ENCODE data around the gene PSMD1.
"Not testable (repeated sequence)": the region's sequence is repeated elsewhere in the genome, so short reads cannot be mapped to it uniquely, and the experiment has no call there.

Gene PSMD1

DNA sequence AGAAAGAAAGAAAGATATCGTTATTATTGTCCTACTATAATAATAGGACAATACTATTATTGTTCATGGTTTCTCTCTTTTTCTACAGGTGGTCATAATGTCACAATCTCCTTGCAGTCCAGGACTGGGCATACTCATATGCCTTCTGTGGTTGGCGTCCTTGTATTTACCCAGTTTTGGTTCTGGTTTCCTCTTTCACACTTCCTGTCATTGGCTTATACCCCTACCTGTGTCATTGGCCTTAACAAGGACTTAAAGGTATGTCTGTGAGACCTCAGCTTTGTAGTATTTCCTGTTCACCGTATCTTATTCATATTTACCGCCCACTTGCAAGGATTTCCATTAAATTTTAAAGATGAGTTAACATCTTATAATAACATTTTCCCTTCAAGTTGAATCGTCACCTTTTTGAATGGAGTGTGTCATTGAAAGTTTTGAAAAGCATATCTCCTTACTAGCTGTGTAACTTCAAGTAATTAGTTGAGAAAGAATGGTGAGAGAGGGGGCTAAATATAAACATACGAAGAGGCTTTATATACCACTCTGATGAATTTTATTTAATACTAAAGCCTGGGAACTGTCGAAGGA is 104.7 kb downstream of the PSMD1 start:
- DNase-seq = no peak

- DNase-seq = no peak
Observed at GRCh38 chr2:231161877-231162329, 105.2 kb downstream of the PSMD1 start.

DNA sequence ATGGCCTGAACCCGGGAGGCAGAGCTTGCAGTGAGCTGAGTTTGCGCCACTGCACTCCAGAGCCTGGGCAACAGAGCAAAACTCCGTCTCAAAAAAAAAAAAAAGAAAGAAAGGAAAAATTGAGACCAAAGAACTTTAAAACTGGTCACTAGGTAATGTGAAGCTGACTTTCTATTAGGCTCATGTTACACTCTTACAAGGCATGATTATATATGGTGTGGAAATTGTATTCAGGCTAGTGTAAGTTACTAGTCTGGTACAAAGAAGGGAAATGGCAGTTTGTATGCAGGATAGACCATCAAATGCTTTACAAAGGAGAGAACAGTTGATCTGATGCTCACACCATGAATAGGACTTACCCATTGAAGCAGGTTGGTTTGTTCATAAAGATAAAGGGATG is 106.3 kb downstream of the PSMD1 start:
- DNase-seq = no peak

DNA sequence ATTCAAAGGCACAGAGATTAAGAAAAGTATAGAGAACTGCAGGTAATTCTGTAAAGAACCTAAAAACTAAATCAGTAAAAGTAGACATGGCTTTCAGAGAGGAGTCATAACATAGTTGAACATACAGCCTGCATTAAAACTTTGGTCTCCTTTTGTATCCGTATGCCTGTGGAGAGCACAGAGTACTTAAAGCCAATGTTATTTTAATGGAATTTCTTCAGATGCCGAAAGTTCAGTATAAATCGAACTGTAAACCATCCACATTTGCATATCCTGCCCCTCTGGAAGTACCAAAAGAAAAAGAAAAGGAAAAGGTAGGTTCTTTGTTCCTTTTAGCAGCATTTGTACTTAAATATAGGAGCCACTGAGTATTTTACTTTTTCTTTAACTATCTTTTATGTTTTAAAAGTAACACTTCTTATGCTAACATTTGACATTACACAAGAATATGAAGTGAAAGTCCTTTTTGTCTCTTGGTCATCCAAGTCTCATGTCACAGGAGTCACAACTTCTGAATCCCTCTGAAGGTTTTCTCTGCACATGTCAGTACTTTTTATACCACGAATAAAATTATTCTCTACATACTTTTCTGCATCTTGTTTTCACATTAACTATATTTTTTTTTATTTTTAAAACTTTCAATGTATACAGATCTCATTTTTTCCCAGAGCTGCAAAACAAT is 106.9 kb downstream of the PSMD1 start:
- DNase-seq = no peak

- no peak for DNase-seq
Observed at GRCh38 chr2:231167745-231168459, 111.2 kb downstream of the PSMD1 start.

- DNase-seq = no peak
Observed at GRCh38 chr2:231168460-231169139, 111.9 kb downstream of the PSMD1 start.

- no peak for DNase-seq
Observed at GRCh38 chr2:231169488-231169887, 112.8 kb downstream of the PSMD1 start.

- DNase-seq = no peak
Observed at GRCh38 chr2:231170055-231170454, 113.4 kb downstream of the PSMD1 start.

DNA sequence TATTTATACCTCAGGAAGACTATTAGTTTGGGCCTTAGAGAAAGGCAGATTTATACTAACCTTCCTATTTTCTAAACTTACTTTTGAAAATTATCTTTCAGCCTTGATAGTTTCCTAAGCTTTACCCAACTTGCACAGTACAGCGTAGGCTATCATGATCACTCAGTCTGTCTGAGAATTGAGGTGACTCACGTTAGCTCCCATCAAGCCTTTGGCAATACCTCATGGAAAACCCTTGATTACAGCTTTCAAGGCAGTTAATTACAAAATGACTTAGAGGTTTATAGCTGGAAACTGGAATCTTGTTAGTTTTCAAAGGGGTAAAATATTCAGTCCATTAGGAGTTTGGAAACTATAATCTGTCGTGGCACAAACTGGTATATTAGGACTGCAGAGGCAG is 115.4 kb downstream of the PSMD1 start:
- DNase-seq = no peak

GRCh38 chr2:231174211-231174651 is 117.6 kb downstream of the PSMD1 start:
- DNase-seq = no peak

DNA sequence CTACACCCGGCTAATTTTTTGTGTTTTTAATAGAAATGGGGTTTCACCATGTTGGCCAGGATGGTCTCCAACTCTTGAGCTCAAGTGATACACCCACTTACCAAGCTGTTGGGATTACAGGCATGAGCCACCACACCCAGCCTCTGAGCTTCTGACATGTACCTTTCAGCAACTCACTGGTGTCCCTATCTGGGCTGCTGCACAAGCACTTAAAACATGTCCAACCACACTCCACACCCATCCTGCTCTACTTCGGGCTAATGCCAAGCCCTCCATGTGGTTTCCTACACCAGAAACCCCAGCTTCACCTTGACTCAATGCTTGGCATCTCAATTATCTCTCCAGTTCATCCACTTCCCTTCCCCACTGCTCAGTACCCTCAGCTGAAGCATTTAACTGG is 119.4 kb downstream of the PSMD1 start:
- no peak for DNase-seq

DNA sequence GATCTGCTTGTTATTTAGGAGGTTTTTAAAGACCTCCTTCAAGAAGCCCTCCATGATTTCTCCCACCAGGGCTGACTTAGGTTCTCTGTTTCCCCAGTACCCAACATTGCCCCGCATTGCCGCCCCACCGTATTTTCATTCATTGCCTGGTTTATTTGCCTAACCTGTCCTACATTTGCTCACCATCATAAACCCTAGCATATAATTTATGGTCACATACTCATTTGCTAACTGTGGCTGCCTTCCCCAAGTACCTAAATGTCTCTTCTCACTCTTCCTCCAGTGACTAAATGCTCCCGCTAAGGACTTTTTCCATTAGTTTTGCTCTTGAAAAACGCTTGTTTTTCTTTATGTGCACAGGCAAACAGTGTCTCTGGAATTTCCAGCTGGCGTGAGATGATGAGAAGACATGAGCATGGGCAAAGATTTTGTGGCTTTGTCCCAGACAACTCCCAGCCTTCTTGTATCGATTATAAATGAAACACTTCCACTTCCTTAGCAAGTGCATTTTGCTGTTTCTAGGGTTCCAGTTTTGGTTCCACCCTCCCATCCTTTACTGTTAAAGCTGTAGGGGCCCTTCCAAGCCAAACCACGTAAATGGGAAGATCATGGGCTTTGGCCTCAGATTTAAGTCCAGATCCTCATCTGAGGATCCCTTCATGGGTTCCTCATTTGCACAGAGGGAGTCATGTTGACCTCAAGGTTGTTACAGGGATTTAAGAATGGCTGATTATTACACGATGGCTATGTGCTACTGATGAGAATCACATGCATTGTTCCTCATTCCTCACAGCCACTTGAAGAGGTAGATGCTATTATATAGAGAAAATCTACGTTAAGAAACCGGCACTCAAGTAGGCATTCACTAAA is 120.7 kb downstream of the PSMD1 start:
- no peak for DNase-seq

- DNase-seq = not testable (repeated sequence)
Observed at GRCh38 chr2:231178805-231179204, 122.1 kb downstream of the PSMD1 start.

GRCh38 chr2:231181860-231182512 is 125.3 kb downstream of the PSMD1 start:
- DNase-seq = no peak

DNA sequence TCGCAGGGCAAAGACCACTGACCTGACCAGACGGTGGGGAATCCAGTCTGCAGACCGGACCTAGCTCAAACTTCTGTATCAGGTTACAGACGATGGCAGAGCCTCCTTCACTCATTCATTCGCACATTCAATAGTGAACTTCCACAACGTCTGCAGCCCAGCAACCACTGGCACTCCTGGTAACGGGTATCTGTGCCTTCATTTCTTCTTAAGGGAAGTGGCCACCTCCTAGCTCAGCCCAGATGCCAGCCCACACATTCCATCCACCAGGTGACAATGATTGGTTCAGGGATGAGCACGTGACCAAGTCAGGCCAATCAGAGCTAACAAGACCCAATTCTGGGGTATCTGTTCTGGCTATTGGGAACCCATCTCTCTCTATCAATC is 125.8 kb downstream of the PSMD1 start:
- no peak for DNase-seq

DNA sequence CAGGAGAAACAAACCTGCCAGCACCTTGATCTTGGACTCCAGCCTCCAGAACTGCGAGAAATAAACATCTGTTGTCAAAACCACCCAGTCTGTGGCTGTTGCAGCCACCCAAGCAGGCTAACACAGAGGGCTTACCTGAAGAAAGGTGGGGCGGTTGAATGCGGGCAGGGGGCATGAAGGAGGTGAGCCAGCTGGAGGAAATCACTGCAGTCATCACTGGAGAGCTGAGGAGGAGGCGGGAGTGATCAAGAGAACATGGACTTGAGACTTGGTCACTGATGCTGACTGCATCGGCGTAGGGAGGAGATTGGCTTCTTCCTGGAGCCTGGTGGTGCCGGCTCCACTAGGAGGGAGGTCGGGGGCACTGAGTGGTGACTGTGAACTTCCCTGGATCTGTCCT is 127.2 kb downstream of the PSMD1 start:
- DNase-seq = no peak

DNA sequence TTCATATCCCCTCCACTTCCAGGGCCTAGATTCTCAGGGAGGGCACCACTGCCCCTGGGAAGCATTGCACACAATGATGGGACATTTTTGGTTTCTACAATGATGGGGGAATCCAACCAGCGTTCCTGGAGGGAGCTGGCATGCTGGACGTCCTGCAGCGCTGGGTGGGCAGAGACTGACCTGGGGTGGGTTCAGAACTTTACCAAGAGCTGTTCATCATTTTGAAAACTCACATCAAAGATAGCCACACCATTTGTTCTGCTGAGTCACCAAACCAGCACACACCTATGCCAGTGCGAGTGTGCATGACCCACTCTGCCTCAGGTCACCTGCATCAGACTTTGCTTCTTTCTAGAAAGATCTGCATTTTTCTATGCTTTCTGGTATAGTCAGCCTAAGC is 127.7 kb downstream of the PSMD1 start:
- no peak for DNase-seq

DNA sequence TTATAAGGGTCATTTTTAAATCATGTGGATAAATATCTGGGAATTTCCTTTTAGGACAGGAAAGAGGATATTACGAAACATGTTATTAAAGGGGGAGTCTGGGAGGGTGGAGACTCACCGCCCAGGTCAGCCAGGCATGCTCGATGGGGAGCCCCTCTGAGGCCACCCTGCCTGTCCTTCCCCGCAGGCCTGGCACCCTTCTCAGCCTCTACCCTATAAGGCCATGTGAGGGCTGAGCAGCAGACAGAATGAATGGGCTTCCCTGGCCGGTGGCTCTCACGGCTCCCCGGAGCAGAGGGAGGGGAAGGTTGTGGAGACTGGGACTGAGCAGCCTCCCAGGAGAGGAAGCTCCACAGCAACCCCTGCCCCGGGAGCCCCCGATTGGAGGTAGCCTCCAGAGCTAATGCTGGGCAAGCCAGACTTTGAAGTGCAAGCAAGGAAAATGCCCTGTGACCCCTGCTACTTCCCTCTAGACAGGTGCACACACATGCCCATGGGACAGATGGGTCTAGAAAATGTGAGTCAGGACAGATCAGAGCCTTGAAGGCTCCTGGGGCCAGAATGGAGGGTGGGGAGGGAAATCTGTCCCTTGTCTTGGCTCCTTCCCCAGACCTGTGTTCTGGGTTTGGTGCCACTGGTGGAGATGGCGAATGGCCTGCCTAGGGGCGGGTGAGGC is 128.5 kb downstream of the PSMD1 start:
- DNase-seq = no peak

DNA sequence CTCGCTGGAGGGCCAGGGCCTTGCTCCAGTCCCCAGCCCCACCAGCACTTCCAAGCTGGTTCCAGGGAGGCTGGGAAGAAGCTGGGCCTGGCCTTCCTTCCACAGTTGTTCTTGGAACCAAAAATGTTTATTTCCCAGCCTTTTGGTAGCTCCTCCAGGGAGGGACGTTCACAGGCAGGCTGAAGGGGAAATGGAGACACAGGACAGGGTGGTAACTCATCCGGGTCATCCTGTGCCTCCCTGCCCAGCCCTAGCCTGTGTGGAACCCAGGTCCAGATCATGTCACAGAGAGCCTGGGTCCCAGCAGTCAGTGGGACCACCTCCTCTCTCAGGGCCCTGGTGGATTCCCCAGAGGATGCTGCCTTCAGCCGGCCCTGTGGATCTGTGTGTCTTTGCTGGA is 129.2 kb downstream of the PSMD1 start:
- no peak for DNase-seq

DNA sequence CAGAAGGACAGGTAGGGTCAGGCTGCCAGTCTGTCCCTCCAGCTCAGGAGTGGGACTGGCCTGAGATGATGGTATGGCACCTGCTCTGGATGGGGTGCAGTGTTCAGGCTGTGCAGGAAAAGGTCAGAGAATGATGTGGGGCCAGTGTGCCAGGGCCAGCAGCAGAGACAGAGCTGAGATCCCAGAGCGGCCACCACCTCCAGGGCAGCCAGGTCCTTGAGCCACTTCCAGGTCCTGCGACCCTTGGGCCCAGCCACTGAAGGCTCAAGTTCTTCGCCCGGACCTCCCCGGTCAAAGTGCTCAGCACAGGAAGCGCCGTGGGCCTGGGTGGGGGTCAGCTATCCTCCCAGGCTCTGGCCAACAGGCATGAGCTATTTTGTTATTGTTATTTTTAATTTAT is 129.7 kb downstream of the PSMD1 start:
- no peak for DNase-seq

- DNase-seq = no peak
Observed at GRCh38 chr2:231187736-231188505, 131.3 kb downstream of the PSMD1 start.
